Peyer's patch (tissue), 4 donors: Measurements from ENCODE around the gene FAM184A. TPM values are rescaled to one million over a fixed set of nuclear protein-coding genes. Genes with fewer than 3 reads are reported as not detected.

ENCODE experiments used
- DNase-seq, 3 donors: peaks; one replicate each; pipeline ENCODE4 v3.0.0-alpha.2; 2017 to 2019
- H3K27ac ChIP-seq, 4 donors: fragments of 200-600 bp; sonication (generic); one replicate each; pipeline ENCODE4 v1.5.1; 2016 to 2019
- H3K27me3 ChIP-seq, 2 donors: fragments of 200-600 bp; sonication (generic); one replicate each; pipeline ENCODE4 v1.5.1; 2019
- H3K36me3 ChIP-seq, 3 donors: fragments of 200-600 bp; sonication (generic); one replicate each; pipeline ENCODE4 v1.5.1; 2016 to 2019
- H3K4me1 ChIP-seq, 4 donors: fragments of 200-600 bp; sonication (generic); one replicate each; pipeline ENCODE4 v1.5.1; 2016 to 2019
- H3K4me3 ChIP-seq, 4 donors: fragments of 200-600 bp; sonication (generic); 1 replicate in 3 of 4; 2 replicates in 1 of 4; pipeline ENCODE4 v1.5.1; 2016 to 2019; ENCODE audit warnings: mild to moderate bottlenecking in 1 of 4
- H3K9me3 ChIP-seq, 4 donors: fragments of 200-600 bp; sonication (generic); one replicate each; pipeline ENCODE4 v1.5.1; 2016 to 2019; ENCODE audit warnings: mild to moderate bottlenecking in 1 of 4
- POLR2A ChIP-seq, 2 donors: fragments of 450-650 bp; IDR thresholded peaks; one replicate each; pipeline ENCODE4 v1.5.1; 2017; ENCODE audit warnings: antibody characterized with exemption in 2 of 2, mild to moderate bottlenecking in 2 of 2, moderate library complexity in 2 of 2
- total RNA-seq, 4 donors: library from RNA; depleted of rRNA; stranded (reverse); fragments of >200 nt; gene quantifications; one replicate each; pipeline ENCODE4 v1.1.0, GENCODE V29; 2016
- TF ChIP-seq, protein P1 (sequence below), 6 experiments: fragments of 450-650 bp in 4 of 6; fragments of 200-600 bp in 2 of 6; sonication (generic) in 1 of 6; IDR thresholded peaks; one replicate each; pipeline ENCODE4 v1.5.1; 2017 to 2019; ENCODE audit warnings: antibody characterized with exemption in 6 of 6, mild to moderate bottlenecking in 3 of 6, moderate library complexity in 1 of 6

FAM184A gene
- total RNA-seq, 4 donors from 2014 or later: 2.7 to 11.9 (median 8.8) TPM

DNA sequence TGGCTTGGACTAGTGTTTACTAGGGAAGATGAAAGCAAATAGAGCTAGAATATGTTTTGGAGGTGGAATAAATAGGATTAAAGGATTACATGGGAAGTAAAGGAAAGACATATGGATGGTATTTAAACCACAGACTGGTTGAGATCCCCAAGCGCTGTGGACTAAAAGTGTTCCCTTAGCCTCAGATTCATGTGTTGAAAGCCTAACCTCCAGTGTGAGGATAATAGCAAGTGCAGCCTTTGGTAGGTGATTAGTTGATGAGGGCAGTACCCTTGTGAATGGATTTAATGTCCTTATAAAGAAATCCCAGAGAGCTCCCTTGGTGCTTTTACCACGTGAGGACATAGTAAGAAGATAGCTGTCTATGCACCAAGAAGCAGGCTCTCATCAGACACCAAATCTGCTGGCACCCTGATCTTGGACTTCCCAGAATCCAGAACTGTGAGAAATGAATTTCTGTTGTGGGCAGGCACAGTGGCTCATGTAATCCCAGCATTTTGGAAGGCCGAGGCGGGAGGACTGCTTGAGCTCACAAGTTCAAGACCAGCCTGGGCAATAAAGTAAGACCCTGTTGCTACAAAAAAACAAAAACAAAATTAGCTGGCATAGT, 86.2 kb downstream of the FAM184A start:
- Histone ChIP-seq H3K4me3 (no peak overlapping the region), H3K36me3 (no peaks in the 10 kb centered on the region), H3K27me3 (no peaks in the 10 kb centered on the region), H3K4me1 (no peaks in the 10 kb centered on the region), H3K9me3 (no peaks in the 10 kb centered on the region), H3K27ac (no peak overlapping the region)
- no peak for DNase-seq
- TF ChIP-seq POLR2A (IDR thresholded peaks at IDR 0.05): no peak
- TF ChIP-seq, protein P1, sequence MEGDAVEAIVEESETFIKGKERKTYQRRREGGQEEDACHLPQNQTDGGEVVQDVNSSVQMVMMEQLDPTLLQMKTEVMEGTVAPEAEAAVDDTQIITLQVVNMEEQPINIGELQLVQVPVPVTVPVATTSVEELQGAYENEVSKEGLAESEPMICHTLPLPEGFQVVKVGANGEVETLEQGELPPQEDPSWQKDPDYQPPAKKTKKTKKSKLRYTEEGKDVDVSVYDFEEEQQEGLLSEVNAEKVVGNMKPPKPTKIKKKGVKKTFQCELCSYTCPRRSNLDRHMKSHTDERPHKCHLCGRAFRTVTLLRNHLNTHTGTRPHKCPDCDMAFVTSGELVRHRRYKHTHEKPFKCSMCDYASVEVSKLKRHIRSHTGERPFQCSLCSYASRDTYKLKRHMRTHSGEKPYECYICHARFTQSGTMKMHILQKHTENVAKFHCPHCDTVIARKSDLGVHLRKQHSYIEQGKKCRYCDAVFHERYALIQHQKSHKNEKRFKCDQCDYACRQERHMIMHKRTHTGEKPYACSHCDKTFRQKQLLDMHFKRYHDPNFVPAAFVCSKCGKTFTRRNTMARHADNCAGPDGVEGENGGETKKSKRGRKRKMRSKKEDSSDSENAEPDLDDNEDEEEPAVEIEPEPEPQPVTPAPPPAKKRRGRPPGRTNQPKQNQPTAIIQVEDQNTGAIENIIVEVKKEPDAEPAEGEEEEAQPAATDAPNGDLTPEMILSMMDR (IDR thresholded peaks at IDR 0.05): no peak

DNA sequence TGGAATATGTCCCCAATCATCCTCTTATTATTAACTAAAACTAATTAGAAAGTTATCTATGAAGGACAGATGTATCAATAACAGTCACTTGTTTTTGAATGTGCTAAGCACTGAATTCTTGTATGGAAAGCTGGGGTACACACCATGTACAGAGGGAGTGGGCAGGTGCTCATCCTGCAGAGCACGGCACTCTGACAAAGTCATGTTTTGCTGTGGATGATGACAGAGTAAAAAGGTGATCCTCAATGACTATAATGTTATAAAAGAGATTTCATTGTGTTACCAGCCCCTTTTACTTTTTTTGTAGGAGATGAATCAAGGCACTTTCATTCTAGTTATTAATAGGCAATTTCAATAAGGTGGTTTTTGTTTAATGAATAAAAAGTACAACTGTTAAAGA, 92.2 kb downstream of the FAM184A start:
- DNase-seq: no peak
- no peak overlapping the region for H3K27ac ChIP-seq
- H3K4me3 ChIP-seq: no peak overlapping the region
- TF ChIP-seq, protein P1 (IDR thresholded peaks at IDR 0.05): no peak
- no peak for TF ChIP-seq POLR2A (IDR thresholded peaks at IDR 0.05)
- H3K27me3 ChIP-seq: no peaks in the 10 kb centered on the region
- no peaks in the 10 kb centered on the region for H3K36me3 ChIP-seq
- no peaks in the 10 kb centered on the region for H3K9me3 ChIP-seq
- H3K4me1 ChIP-seq: no peaks in the 10 kb centered on the region

DNA sequence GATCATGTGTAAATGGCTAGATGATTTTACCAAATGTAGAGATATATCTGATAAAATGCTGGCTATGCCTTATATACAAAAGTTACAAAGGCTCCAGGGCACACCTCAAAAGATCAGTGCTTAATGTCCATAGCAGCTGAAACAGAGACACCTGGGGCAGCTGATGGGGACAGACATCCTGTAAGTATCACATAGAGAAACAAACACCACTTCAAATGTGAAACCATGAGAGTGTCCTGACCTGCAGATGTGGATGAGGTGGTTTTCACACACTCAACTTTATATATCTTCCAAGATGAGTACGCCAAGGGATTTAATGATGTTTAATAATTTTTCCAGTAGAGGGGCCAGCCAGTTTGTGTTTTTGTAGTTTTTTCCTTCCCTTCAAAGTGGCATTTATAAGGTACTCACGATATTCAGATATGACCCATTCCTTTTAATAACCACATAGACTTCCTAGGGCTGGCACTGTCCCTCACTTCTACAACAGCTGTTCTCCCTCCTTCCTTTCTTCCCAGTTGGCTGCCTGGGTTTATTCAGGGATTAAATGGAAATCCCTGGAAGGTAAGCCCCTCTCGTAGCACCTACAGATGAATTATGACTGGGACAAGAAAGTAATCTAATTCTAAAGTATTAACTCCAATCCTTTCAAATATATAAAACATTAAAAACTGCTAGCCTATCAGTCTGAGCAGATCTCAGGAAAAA, 93.2 kb downstream of the FAM184A start:
- no peak overlapping the region for H3K4me3 ChIP-seq
- no peak for DNase-seq
- no peaks in the 10 kb centered on the region for H3K27me3 ChIP-seq
- no peak overlapping the region for H3K27ac ChIP-seq
- H3K4me1 ChIP-seq: no peaks in the 10 kb centered on the region
- H3K9me3 ChIP-seq: no peaks in the 10 kb centered on the region
- no peaks in the 10 kb centered on the region for H3K36me3 ChIP-seq
- no peak for TF ChIP-seq POLR2A (IDR thresholded peaks at IDR 0.05)
- TF ChIP-seq, protein P1 (IDR thresholded peaks at IDR 0.05): no peak

DNA sequence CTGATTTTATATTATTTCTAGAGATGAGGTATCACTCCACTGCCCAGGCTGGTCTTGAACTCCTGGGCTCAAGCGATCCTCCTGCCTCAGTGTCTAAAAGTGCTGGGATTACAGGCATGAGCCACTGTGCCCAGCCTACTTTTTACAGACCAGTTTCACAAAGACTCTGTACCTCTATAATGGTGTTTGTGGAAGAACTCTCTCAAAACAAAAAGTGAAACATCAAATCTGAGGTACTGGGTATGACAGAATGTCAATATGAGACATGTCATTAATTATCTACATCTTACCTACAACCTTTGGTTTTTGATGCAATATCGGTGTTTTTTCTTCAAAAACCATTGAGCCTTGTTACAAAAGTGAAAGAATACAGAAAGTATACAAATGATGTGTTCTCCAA, 94.1 kb downstream of the FAM184A start:
- Histone ChIP-seq H3K36me3 (no peaks in the 10 kb centered on the region), H3K4me3 (no peak overlapping the region), H3K27me3 (no peaks in the 10 kb centered on the region), H3K4me1 (no peaks in the 10 kb centered on the region), H3K27ac (no peak overlapping the region), H3K9me3 (no peaks in the 10 kb centered on the region)
- no peak for DNase-seq
- TF ChIP-seq, protein P1 (IDR thresholded peaks at IDR 0.05): no peak
- TF ChIP-seq POLR2A (IDR thresholded peaks at IDR 0.05): no peak

DNA sequence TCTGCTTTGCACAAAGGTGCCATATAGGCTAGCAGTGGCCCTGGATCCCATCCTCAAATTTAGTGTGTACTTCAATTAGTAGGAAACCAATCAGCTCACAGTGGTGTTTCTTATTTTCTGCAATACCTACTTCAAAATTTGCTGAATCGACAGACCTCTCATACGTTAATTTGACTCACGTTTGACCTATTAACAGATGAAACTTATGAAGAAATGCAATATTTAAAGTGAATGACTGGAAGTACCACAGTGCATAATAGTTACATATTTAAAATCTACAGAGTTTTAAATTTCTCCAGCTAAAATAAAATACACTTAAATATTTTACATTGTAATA, 95.9 kb downstream of the FAM184A start:
- no peak overlapping the region for H3K27ac ChIP-seq
- TF ChIP-seq POLR2A (IDR thresholded peaks at IDR 0.05): no peak
- TF ChIP-seq, protein P1 (IDR thresholded peaks at IDR 0.05): no peak
- H3K9me3 ChIP-seq: no peaks in the 10 kb centered on the region
- DNase-seq: no peak
- no peaks in the 10 kb centered on the region for H3K27me3 ChIP-seq
- H3K4me3 ChIP-seq: no peak overlapping the region
- no peaks in the 10 kb centered on the region for H3K36me3 ChIP-seq
- H3K4me1 ChIP-seq: no peaks in the 10 kb centered on the region
